Measurements from ENCODE around the gene NEMP1.
"Not testable (repeated sequence)": the region's sequence is repeated elsewhere in the genome, so short reads cannot be mapped to it uniquely, and the experiment has no call there.

NEMP1 gene

GRCh38 chr12:57053146-57053545 is 25.4 kb downstream of the NEMP1 start:
- DNase-seq = not testable (repeated sequence)

- no peak for DNase-seq
Observed at GRCh38 chr12:57051011-57051410, 27.6 kb downstream of the NEMP1 start.

GRCh38 chr12:57049890-57050289 is 28.7 kb downstream of the NEMP1 start, which contains the start of gene MYO1A:
TSS of gene MYO1A (minus strand) at chr12:57050129. CDS start at chr12:57048323, 1,806 bp downstream.
- DNase-seq = no peak

- no peak for DNase-seq
Observed at GRCh38 chr12:57049119-57049446, 29.5 kb downstream of the NEMP1 start.

DNA sequence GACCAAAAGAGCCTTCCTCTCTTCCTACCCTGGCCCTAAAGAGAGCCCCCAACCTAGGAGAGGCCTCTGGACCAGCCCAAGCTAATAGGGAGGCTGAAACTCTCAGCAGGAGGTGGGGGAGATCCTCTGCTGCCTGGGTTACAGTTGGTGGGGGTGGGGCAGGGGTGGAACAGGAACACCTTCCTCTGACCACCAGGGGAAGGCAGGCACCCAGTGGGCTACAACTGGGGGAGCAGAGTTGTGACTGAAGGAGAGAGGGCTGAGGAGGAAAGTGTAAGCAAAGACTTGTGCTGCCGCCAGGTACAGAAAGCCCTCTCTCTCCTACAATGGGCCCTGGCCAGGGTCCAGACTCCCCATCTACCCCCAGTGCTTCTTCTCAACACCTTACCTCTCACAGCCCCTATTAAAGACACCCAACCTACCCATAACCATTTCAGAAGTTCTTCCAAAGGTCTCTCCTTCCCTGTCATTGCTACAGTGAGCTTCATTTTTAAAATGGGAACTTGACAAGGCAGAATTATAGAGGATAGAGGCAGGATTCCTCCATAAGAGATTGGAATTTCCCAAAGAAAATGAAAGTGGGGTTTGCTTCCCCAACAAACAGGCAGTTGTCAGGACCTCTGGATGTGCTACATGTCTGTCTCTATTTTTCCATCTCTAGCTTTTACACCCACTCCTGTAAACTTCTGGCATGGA is 30.0 kb downstream of the NEMP1 start:
- DNase-seq = no peak

GRCh38 chr12:57047981-57048380 is 30.6 kb downstream of the NEMP1 start:
- DNase-seq = no peak

- no peak for DNase-seq
Observed at GRCh38 chr12:57046947-57047890, 31.4 kb downstream of the NEMP1 start.

DNA sequence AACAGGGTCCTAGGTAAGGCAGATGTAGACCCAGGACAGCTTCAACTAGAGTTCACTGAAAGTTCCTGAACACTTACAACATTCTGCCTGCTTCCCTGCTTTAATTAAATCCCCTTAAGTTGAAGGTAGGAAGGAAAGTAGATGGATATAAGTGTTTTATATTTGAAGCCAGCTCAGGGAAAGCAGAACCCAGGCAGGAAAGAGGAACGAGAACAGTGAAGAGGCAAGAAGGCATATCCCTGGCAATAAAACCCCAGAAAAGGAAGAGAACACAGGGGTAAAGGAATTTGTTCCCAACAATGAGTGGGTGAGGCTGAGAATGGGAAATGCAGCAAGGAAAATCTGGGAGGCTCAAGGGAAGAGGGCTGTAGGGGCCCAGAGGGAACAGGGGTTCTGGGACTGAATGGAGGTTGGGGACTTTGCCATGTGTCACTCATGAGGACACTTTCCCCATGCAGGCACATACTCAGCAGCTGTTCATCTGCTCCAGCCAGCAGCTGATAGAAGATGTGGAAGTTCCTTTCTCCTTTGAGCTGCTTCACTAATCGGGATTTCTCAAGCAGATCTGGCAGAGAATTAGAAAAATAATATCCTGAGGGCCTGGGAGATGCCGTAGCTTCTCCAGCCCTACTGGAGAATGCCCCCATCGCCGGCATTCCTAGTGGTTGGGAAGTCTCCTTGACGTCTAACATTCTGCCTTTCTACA is 32.4 kb downstream of the NEMP1 start:
- no peak for DNase-seq

DNA sequence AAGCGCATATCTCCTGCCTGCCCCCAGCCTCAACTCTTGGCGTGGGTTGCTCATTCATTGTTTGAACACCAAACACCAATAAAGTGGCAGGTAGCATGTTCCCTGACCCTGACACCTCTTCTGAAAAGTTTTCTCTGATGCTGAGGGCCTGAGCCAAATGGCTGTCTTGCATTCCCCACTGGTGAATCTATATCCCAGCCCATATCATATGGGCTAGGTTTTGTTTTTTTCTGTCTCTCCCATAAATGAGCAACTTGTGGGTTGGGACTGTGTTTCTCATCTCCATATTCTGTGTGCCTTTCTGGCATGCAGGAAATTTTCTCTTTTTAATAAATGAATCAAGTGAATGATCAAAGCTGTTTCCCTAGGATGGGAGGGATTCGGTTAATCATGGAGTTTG is 33.7 kb downstream of the NEMP1 start:
- no peak for DNase-seq

- DNase-seq = no peak
Observed at GRCh38 chr12:57044468-57044867, 34.1 kb downstream of the NEMP1 start.

GRCh38 chr12:57042695-57043094 is 35.9 kb downstream of the NEMP1 start:
- DNase-seq = no peak

- DNase-seq = no peak
Observed at GRCh38 chr12:57040750-57041149, 37.8 kb downstream of the NEMP1 start.

DNA sequence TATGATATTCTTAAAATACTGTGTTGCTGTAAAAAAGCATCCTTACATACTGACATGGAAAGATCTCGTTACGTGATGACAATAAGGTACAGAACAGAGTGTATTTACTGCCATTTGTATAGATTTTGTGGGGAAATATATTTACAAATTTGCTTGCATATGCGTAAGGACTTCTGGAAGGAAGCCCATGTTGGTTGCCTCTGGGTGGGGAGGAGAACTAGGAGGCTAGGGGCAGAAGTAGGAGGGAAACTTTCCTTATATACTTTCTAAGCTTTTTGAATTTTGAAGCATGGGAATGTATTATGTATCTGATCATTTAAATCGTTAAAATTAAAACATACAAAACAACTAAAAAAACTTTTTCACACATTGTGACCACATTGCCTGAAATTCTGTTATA is 38.4 kb downstream of the NEMP1 start:
- no peak for DNase-seq

DNA sequence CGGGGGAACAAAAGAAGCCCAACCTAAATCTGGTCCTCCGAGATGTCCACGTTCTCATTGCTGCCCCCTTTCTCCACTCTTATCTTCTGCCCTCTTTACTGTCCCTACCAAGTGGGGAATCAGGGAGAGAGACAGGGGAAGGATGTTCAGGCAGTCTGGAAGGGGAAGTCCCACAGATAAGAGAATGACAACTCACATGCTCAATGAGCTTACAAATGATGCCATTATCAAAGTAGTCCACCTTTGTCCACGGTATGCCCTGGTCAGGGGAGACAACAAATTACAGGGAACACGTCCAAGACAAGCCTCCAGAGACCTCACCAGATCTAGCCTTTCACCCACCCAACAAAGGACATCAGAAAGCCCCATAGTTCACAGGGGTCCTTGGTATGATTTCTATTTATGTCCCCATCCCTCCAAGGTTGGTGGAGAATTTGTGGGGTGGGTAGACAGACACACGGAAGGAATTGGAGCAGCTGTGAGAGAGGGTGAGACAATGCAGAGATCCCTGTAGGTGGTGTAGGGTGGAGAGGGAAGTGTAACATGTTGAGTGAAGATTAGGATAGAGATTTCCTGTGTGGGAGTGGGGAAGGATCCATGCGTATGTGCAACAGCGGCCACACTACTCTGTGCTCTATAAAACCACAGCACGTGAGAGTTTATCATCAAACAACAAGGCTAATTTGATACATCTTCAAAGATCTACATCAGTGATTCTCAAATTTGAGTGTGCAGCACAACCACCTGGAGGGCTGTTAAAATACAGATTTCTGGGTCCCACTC is 39.4 kb downstream of the NEMP1 start:
- no peak for DNase-seq

DNA sequence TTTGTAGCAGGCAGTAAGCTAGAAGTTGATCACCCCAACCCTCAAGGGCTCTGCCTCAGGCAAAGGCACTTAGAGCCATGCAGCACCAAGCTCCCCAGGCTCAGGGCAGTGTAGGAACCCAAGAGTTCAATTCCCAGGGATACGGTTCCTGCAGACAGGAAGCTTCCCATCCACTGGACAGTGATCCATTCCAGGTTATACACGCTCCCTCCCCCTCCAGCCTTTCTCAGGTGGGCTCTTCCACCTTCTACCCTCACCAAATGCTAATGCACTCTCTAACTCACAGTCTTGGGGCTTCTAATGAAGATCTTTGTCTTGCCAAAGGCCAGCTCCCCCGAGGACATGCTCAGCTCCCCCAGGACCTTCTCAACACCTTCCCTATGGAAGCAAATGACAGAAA is 41.3 kb downstream of the NEMP1 start:
- no peak for DNase-seq

DNA sequence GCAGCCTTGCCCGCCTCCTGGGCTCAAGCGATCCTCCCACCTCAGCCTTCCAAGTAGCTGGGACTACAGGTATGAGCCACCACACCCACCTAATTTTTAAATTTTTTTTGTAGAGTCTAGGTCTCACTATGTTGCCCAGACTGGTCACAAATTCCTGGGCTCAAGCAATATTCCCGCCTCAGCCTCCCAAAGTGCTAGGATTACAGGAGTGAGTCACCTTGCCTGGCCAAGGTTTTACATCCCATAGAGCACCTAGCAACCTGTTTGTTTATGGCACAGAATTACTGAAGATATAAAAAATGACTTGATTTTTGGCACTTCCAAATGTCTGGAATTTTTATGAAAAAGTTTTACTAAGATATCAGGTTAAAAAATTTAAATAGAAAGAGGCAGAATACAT is 45.2 kb downstream of the NEMP1 start:
- no peak for DNase-seq

- DNase-seq = no peak
Observed at GRCh38 chr12:57031789-57032188, 46.8 kb downstream of the NEMP1 start.

DNA sequence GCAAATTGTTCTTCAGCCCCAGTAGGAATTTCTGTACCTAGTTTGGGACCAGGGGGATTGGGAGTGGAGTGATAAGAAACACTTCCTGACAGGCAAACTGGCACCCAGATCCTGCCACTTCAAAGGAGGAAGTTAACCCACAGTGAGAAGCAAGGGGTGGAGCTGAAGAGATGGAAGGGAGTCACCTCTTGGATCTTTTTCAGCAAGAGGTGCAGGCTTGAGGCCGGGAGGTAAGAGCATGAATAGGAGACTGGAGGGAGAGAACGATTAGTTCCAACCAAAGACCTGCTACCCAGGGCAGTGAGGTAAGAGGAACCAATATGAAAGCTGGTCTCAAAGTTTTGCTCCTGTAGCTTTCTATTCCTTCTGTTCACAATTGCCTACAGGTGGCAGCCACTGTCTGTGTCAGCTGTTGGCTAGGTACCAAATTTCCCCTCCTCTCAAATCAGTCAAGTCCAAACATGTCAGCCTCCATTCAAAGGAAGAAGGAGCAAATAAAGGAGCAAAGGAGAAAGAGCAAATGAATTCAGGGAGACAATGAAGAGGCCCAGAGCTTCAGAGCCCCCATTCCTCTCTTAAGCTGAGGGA is 47.4 kb downstream of the NEMP1 start:
- peak; percentile 76 for DNase-seq

GRCh38 chr12:57029457-57029856 is 49.1 kb downstream of the NEMP1 start:
- no peak for DNase-seq

DNA sequence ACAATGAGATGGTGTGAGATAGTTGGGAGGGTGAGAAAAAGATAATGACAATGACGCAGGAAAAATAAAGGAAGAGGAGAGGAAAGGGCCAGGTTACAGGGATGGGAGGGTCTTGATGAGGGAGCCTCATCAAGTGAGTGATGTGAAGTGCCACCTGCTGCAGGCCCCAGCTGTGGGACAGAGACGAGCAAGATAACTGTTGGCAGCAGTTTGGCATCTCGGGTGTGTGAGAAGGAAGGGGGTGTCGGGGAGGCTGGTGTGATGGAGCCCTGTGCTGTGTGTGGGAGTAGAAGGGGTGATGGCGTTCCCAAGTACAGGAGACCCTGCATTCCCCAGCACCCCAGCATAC is 50.8 kb downstream of the NEMP1 start:
- DNase-seq = no peak

DNA sequence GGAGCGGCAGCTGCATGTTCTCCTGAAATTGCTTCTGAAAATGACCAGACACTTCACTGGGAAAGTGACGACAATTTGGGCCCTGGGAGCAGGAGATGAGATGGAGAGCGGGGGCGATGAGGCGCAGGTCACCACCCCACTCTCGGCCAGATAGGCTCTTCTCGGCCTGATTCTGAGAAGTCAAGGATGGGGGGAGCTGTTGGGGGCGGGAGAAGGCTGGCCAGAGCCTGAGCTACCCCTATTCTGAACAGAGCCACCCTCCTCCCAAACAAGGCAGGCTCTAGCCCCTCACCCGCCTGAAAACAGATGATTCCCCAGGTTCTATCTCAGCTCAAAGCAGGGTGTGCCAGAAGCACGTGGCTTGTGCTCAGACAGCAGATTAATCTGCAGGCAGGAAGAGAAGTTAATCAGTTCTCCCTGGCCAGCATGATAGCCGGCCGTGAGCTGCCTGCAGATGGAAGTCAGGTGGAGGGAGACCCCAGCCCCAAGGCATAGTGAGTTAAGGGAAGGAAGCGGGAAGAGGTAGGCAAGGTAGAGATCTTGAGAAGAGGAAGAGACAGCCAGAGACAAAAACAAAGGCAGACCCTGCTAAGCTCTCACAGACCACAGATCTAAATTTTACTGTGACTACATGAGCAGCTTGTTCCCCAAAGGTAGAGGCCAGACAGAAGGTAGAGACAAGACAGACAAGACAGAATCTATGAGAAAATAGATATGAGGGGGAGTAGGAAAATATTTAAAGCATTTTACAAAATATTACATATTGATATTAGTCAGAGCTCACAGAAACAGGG is 51.4 kb downstream of the NEMP1 start:
- DNase-seq = no peak

DNA sequence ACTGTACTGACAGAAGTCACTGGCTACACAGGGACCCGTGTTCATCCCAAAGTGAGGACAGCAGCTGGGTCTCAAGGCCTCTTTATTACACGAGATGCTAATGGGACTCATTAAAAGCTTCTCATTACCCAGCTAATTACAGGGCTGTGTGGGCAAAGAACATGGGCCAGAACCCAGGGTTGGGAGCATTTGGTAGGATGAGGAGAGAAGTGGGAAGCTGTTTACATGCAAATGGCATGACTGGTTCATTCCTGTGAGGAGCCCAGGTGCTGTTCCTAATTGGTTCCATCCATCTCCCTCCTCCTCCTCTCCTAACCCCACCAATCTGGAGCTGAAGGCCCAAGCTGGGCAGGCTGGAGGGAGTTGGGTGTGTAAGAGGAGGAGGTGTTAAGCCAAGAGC is 53.4 kb downstream of the NEMP1 start:
- no peak for DNase-seq
